ENCODE measurements around the gene PCDHGA12. TPM values are rescaled to one million over a fixed set of nuclear protein-coding genes. Genes with fewer than 3 reads are reported as not detected.

The PCDHGA12 gene
- total and polyA plus RNA-seq, 2 donors (not counting 1 experiment from before 2014, with no cell fraction given), result 0.27 to 2.8 TPM

GRCh38 chr5:141422742-141423291, 7.5 kb upstream of the PCDHGA12 start:
- no peak overlapping the region for H3K4me2 ChIP-seq (replicated peaks; ENCODE audit: low read depth, low read length, poor library complexity, severe bottlenecking)
- DNase-seq, result no peak
- no peak overlapping the region for H3K27ac Mint-ChIP-seq
- H3K27me3 ChIP-seq (replicated peaks in 1 of 4; ENCODE audit: control extremely low read depth in 1 of 4, control insufficient read depth in 3 of 4, insufficient read depth in 4 of 4, low read length in 3 of 4), result peaks cover 2 to 72% (median 60%) of the 10 kb centered on the region in 4 experiments
- POLR2A ChIA-PET, result interaction anchor here (0.6 kb wide), 1 partner anchor 87 kb away, joined by 3 read pairs; no protein-coding TSS in a partner anchor
- H2AFZ ChIP-seq (ENCODE audit: insufficient read depth, low read depth, low read length, poor library complexity, severe bottlenecking), result no peak overlapping the region
- H3K27ac ChIP-seq (ENCODE audit: low read length in 2 of 2), result no peak overlapping the region
- H3K4me3 ChIP-seq (ENCODE audit: control extremely low read depth in 1 of 5, extremely low read depth in 1 of 5, insufficient read depth in 1 of 5, low read depth in 2 of 5, low read length in 4 of 5), result no peak overlapping the region
- H3K4me1 ChIP-seq (ENCODE audit: control insufficient read depth in 2 of 2, insufficient read depth in 2 of 2, low read length in 2 of 2), result peaks cover 10 to 12% of the 10 kb centered on the region in 2 donors
- TF ChIP-seq EZH2 (IDR thresholded peaks at IDR 0.05; ENCODE audit: borderline replicate concordance, insufficient read depth, low read depth, low read length, poor library complexity, severe bottlenecking) (no peak), CTCF (IDR thresholded peaks at IDR 0.05) (no peak)
- no peak overlapping the region for H3K4me3 Mint-ChIP-seq
- CTCF ChIA-PET, result interaction anchor here (2.6 to 3.4 kb wide), 3 partner anchors 8 to 136 kb away, joined by 23 to 32 read pairs (median 26); partner anchors contain the start of gene PCDHGA12
- no peaks in the 10 kb centered on the region for H3K36me3 ChIP-seq (replicated peaks in 1 of 2; ENCODE audit: control extremely low read depth in 1 of 2, control insufficient read depth in 1 of 2, extremely low read depth in 1 of 2, insufficient read depth in 2 of 2, low read length in 1 of 2)
- H4K20me1 ChIP-seq (ENCODE audit: control insufficient read depth, insufficient read depth, low read length, poor library complexity, severe bottlenecking), result no peaks in the 10 kb centered on the region
- H3K27me3 Mint-ChIP-seq, result peaks cover 59% of the 10 kb centered on the region
- intact Hi-C loops (cut with micrococcal nuclease), result no loop called here
- H3K9ac ChIP-seq (ENCODE audit: low read length), result no peak overlapping the region
- peaks cover 7% of the 10 kb centered on the region for H3K9me3 Mint-ChIP-seq (ENCODE audit: insufficient read depth)
- H3K79me2 ChIP-seq (ENCODE audit: control insufficient read depth, insufficient read depth, low read length), result no peaks in the 10 kb centered on the region
- peaks cover 14% of the 10 kb centered on the region for H3K4me1 Mint-ChIP-seq
- peaks cover 2 to 60% (median 49%) of the 10 kb centered on the region in 3 donors for H3K9me3 ChIP-seq (ENCODE audit: control extremely low read depth in 1 of 3, control insufficient read depth in 2 of 3, insufficient read depth in 1 of 3, low read length in 2 of 3)
- 34% methylated on average over 42 of the region's 42 CpGs for WGBS (ENCODE audit: insufficient coverage)
- ATAC-seq (ENCODE audit: low read depth), result no peak

GRCh38 chr5:141427783-141428426, 2.4 kb upstream of the PCDHGA12 start:
- Histone ChIP-seq H3K4me2 (replicated peaks; ENCODE audit: low read depth, low read length, poor library complexity, severe bottlenecking) (no peak overlapping the region), H3K79me2 (ENCODE audit: control insufficient read depth, insufficient read depth, low read length) (no peaks in the 10 kb centered on the region), H3K27ac (ENCODE audit: low read length in 2 of 2) (no peak overlapping the region), H4K20me1 (ENCODE audit: control insufficient read depth, insufficient read depth, low read length, poor library complexity, severe bottlenecking) (no peaks in the 10 kb centered on the region), H3K9me3 (ENCODE audit: control extremely low read depth in 1 of 3, control insufficient read depth in 2 of 3, insufficient read depth in 1 of 3, low read length in 2 of 3) (peaks cover 0 to 54% (median 27%) of the 10 kb centered on the region in 3 donors), H3K9ac (ENCODE audit: low read length) (no peak overlapping the region), H3K4me1 (ENCODE audit: control insufficient read depth in 2 of 2, insufficient read depth in 2 of 2, low read length in 2 of 2) (peaks cover 15 to 17% of the 10 kb centered on the region in 2 donors), H3K4me3 (ENCODE audit: control extremely low read depth in 1 of 5, extremely low read depth in 1 of 5, insufficient read depth in 1 of 5, low read depth in 2 of 5, low read length in 4 of 5) (no peak overlapping the region), H3K27me3 (replicated peaks in 1 of 4; ENCODE audit: control extremely low read depth in 1 of 4, control insufficient read depth in 3 of 4, insufficient read depth in 4 of 4, low read length in 3 of 4) (peaks cover 0 to 55% (median 41%) of the 10 kb centered on the region in 4 experiments), H2AFZ (ENCODE audit: insufficient read depth, low read depth, low read length, poor library complexity, severe bottlenecking) (no peak overlapping the region), H3K36me3 (replicated peaks in 1 of 2; ENCODE audit: control extremely low read depth in 1 of 2, control insufficient read depth in 1 of 2, extremely low read depth in 1 of 2, insufficient read depth in 2 of 2, low read length in 1 of 2) (no peaks in the 10 kb centered on the region)
- POLR2A ChIA-PET, result no interaction called here
- TF ChIP-seq CTCF (IDR thresholded peaks at IDR 0.05) (no peak), EZH2 (IDR thresholded peaks at IDR 0.05; ENCODE audit: borderline replicate concordance, insufficient read depth, low read depth, low read length, poor library complexity, severe bottlenecking) (no peak)
- H3K27me3 Mint-ChIP-seq, result peaks cover 49% of the 10 kb centered on the region
- H3K4me3 Mint-ChIP-seq, result no peak overlapping the region
- H3K9me3 Mint-ChIP-seq (ENCODE audit: insufficient read depth), result peaks cover 4% of the 10 kb centered on the region
- H3K27ac Mint-ChIP-seq, result no peak overlapping the region
- CTCF ChIA-PET, result interaction anchor here (0.7 to 4.4 kb wide), 7 partner anchors 15 to 140 kb away, joined by 3 to 68 read pairs (median 3); partner anchors contain the start of genes PCDHGA10 and PCDHGB3
- no peak for ATAC-seq (ENCODE audit: low read depth)
- peaks cover 7% of the 10 kb centered on the region for H3K4me1 Mint-ChIP-seq
- no peak for DNase-seq
- intact Hi-C loops (cut with micrococcal nuclease), result no loop called here
- WGBS (ENCODE audit: insufficient coverage), result 64% methylated on average over 53 of the region's 53 CpGs

Measured in B cell (primary cell).